ENCODE results near the gene PDIA3.

GRCh38 chr15:43796566-43796965 is 50.3 kb downstream of the PDIA3 start:
- TF ChIP-seq CTCF (IDR thresholded peaks at IDR 0.05), result no peak
- no peak for TF ChIP-seq POLR2AphosphoS5 (IDR thresholded peaks at IDR 0.05; ENCODE audit: low read depth, low read length)
- no peak for TF ChIP-seq SIN3A (IDR thresholded peaks at IDR 0.05; ENCODE audit: borderline replicate concordance, insufficient read depth, low read depth, low read length)
- TF ChIP-seq REST (IDR thresholded peaks at IDR 0.05; ENCODE audit: insufficient read depth in 1 of 2, low read depth in 2 of 2, low read length in 1 of 2), result no peak
- TF ChIP-seq TCF7L2 (IDR thresholded peaks at IDR 0.05; ENCODE audit: low read depth, low read length), result no peak

Data from Panc1 (cell line).